Skeletal muscle cell (primary cell): ENCODE data around the gene MOB1A.

Source experiments
- DNase-seq: peaks from one replicate; pipeline ENCODE4 v3.0.0-alpha.2; 2010; ENCODE audit warnings: low read depth
- H3K4me3 ChIP-seq: 2 replicates; pipeline ENCODE4 v1.5.1; 2011; ENCODE audit warnings: low read depth, mild to moderate bottlenecking, control low read depth, low read length, moderate library complexity

MOB1A gene

DNA sequence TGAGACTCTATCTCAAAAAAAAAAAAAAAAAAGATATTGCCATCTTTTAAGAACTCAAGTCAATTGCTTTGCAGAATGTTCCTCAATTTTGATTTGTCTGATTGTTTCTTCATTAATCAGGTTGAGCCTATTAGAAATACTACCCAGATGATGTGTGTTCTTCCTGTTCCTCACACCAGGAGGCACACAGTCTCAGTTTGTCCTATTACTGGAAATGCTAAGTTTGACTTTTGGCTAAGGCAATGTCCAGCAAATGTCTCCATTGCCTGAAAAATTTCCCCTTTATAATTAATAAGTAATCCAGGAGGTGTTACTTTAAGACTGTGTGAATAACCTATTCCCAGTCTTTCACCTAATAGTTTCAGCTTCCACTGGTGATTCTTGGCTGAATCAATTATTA lies 59.3 kb downstream of the MOB1A start:
- no peak for DNase-seq

DNA sequence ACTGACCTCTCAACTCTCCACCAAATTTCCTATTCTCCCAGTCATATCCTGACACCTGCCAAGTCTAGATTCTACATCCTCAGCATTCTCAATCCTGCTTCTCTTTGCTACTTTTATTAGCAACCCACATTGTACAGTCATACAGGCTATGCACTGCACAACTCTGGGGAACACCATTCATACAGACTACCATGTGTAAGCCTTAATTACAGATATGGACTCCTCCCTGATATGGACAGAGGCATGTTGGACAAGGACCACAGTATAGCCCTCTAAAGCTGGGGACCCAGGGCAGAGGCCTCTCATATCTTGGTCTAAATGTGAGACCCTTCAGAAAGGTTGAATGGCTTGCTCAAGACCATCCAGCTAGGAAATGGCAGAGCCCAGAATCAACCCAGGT lies 67.3 kb downstream of the MOB1A start:
- no peak for DNase-seq
- H3K4me3 ChIP-seq = no peak overlapping the region

More for the DNA sequence above, 59.3 kb downstream of the MOB1A start:
- no peak overlapping the region for H3K4me3 ChIP-seq

DNA sequence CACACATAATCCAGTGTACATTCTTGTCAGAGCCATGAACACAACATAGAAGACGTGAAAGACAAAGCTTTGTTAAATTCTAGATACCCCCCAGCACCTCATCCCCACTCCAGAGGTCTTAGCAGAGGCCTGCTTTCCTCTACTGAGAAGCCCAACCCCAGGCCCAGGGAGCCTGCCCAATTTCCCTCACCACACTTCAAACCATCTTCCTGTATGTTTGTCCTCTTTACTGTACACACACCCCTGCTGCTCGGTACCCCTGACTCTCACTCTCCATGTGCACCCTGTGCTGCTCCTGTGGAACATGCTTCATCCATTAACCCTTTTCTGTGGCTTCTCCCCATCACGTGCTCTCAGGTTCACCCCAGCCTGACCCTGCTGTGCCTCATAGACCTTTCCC lies 68.1 kb downstream of the MOB1A start:
- no peak overlapping the region for H3K4me3 ChIP-seq
- no peak for DNase-seq

DNA sequence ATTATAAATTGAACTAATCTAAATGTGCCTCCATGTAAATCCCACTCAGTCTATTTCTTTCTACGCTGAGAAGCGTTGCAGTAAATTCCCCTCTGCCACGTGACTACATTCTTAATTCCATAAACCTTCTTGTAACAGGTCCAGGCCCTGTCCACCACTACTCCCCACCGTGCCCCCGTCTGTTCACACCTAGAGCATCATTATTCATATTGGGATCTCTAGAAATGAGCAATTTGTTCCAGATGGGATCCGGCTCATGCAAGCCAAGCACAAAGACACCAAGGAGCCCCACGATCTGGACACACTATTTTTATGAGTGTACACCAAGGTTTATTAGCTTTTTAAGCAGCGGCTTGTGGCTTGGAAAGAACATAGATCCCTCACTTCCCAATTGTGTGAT lies 69.1 kb downstream of the MOB1A start:
- DNase-seq = no peak
- H3K4me3 ChIP-seq = no peak overlapping the region

DNA sequence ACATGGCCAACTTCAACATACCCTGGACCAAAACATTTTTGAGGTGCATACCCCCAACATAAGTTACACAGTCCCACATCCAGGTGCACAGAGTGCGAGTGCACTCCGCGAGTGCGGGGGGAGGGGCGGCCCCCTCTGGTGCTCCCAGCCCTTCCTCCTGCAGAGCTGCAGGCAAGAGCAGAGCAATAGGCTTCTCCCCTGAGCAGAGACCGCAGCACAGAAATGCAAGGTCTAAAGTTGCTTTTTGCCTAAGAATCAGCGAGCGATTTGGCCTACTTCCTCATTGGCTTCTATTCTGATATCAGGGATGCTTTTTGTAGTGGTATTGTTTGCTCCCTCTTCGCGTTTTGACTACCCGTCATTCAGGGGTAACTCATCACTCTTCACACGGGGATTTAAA lies 71.6 kb downstream of the MOB1A start:
- DNase-seq = no peak
- H3K4me3 ChIP-seq = no peak overlapping the region

DNA sequence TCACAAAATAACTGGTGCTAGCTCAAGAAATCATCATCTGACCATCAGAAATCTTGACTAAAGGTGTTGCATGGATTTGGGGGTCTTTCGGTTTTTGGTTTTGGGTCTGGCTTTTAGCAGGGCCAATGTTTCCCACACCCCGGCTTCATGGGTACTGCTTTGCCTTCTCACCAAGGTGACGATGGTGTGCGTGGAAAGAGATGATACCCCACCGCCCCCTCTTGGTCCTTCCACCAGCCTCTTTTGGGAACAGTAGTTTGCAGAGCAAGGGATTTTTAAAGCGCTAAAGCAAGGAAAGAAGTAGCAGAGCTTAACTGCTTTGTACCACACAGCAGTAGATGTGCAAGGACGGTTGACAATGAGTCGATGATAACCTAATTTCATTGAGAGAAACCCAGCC lies 73.3 kb downstream of the MOB1A start:
- no peak for DNase-seq
- no peak overlapping the region for H3K4me3 ChIP-seq

DNA sequence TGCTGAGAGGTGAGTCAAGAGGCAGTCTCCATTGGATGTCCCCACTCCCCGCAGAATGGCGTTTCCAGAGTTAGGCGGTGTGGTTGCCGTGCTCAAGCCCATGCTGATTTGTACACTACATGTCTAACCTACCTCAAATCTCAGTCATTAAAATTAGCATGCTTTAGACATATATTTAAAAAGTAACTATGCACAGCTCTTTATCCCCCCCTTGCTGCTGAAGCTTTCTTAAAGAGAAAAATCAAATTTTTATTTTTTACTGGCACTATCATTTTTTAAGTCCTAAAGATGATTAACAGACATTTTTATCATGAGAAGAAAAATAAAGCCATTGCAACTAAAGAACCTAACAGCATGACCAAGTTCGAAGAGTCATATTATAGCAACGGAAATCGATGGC lies 73.8 kb downstream of the MOB1A start:
- no peak overlapping the region for H3K4me3 ChIP-seq
- DNase-seq = no peak

DNA sequence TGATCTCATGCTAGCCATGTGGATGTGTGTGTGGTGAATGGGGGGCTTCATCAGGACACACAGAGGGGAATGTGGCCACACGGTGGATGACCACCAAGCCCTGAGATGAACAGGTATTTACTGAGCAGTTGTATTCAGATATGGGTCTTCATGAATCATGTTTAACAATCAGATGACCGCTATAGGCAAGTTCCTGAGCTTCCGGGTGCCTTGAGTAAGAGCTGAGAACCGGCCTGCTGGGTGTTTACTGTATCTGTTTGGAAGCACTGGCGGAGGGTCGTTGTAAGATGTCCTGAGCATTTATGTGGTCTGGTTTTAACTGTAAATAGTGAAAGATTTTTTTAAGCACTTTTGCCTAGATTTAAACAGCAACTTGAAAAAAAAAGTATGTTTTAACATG lies 74.9 kb downstream of the MOB1A start:
- DNase-seq = no peak
- no peak overlapping the region for H3K4me3 ChIP-seq
